ENCODE data around the gene TMEM266.

The TMEM266 gene

GRCh38 chr15:76163457-76164295 is 103.9 kb downstream of the TMEM266 start:
- no peak for DNase-seq

GRCh38 chr15:76164602-76165001 is 104.8 kb downstream of the TMEM266 start:
- DNase-seq = no peak

GRCh38 chr15:76165951-76166350 is 106.2 kb downstream of the TMEM266 start:
- DNase-seq = no peak

DNA sequence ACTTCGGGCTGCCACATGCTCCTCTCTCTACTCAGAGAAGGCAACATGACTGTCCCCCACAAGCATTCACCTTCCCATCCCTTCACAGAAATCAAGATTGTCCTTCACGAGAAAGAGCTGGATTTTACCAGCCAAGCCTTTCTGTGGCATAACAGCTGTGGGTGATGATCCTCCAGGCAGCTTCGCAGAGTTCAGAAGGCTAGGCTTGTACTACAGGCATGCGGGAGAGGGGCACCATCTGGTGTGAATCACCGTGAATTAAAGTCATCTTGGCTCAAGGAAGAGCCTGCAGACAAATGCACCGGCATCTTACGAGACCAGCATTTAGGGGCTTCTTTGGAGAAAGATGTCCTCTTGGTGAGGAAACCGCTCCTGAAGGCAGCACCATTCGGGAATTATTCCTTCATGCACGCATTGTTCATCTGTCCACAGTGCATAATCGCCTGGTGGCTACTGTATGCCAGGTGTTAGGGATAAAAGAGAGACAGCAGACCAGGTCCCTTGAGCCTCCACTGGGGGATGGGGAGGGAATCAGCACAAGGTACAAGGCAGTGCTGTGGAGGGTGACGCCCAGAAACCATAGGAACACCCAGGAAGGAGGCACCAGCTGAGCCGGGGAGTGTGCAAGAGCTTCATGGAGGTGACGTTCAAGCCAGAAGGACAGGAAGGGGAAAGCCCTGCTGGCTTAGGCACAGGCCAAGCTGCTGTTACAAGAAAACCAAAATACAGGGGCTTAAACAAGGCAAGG is 108.6 kb downstream of the TMEM266 start:
- no peak for DNase-seq

- no peak for DNase-seq
Measured at GRCh38 chr15:76169018-76169417, 109.2 kb downstream of the TMEM266 start.

- no peak for DNase-seq
Measured at GRCh38 chr15:76169911-76170800, 110.4 kb downstream of the TMEM266 start.

DNA sequence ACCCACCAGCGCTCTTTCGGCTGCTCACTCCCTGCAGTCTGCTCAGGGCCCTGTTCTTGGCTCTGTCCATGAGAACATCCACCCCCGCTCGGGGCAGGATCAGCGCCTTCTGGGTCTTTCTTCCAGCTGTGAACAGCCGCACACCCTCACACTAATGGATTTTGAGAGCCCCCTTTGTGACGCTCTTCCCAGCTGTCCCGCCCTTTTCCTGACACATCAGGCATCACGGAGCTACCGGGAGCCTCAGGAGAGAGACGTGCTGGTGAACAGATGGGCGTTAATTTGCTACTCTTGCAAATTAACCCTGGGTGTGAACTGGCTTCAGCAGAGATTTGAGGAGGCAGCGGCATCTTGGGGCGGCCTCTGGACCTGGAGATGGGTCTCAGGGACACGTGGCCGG is 113.0 kb downstream of the TMEM266 start:
- no peak for DNase-seq

GRCh38 chr15:76173317-76173834 is 113.6 kb downstream of the TMEM266 start:
- no peak for DNase-seq

GRCh38 chr15:76174654-76175053 is 114.9 kb downstream of the TMEM266 start:
- DNase-seq = no peak

- no peak for DNase-seq
Measured at GRCh38 chr15:76175442-76175841, 115.7 kb downstream of the TMEM266 start.

DNA sequence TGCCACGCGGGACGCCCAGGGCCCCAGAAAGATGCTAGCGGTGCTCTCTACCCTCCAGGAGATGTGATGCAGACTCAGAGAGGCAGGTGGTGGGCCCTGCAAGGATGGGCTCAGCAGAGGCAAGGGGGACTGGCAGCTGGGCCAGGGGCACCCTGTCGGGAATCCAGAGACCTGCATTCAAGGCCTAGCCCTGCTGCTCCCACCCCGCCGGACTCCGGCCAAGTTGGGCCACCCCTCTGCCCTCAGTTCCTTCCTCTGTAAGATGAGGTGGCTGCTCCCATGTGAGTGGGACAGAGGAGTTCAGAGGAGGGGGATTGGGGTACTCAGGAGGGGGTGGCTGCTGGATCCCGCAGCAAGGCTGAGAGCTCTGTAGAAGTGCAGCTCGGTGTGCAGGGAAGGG is 116.3 kb downstream of the TMEM266 start:
- no peak for DNase-seq

DNA sequence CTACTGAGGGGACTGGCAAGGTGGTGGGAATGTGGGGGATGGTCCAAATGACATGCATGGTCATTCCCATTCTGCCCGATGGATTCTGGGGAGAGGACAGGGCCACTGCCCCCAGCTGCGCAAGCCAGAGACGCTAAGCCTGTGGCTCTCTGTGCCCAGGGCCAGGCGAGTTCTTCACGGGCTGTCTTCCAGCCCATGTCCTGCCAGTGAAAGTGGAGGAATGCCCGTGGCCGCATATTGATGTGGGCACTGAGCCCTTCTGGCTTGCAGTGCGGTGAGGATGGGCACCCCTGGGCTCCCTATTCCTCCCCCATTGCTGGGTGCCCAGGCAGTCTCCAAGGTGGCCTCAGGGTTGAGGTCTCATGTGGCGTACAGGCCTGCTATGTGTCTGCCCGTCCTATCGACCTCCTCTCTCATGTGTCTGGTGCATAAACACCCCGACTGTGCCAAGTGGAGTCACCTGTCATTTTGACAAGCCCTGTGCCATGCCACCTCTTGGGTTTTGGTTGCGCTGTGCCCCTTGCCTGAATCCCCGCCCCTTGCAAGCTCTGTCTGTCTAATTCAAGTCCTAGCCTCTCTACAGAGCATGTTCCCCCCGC is 116.8 kb downstream of the TMEM266 start:
- DNase-seq = no peak

GRCh38 chr15:76177491-76178040 is 117.8 kb downstream of the TMEM266 start:
- no peak for DNase-seq

DNA sequence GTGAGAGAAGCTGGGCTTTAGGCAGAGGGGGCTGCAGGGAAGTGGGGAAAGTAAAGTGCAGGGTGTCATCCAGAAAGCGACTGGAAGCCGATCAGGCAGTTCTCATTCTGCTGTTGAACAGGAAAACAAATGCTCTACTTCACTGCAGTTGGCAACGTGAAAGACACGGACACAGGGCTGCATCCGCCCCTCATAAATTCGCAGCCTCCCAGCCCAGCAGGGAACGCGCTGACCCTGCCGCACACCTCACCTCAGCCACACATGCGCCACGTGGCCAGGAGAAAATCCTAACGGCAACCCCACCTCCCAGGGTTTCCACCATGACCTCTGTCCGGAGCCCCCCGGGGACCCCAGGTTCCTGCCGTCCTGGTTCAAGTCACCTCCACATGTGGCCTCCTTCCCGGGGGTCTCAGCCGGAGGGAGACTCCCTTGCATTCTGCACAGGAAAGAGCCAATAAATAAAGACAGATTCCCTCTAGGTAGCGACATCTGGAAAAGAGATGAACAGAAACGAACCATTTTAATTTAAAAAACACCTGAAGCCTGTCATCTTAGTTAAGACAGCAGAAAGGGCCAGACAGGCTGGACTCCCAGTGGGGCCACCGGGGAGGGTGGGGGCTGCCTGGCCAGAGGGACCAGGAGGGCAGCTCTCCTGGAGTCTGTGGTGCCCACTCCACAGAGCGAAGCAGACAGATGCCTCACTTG is 118.7 kb downstream of the TMEM266 start:
- DNase-seq = no peak

- DNase-seq = no peak
Measured at GRCh38 chr15:76179023-76179422, 119.2 kb downstream of the TMEM266 start.

GRCh38 chr15:76180321-76180720 is 120.5 kb downstream of the TMEM266 start:
- no peak for DNase-seq

DNA sequence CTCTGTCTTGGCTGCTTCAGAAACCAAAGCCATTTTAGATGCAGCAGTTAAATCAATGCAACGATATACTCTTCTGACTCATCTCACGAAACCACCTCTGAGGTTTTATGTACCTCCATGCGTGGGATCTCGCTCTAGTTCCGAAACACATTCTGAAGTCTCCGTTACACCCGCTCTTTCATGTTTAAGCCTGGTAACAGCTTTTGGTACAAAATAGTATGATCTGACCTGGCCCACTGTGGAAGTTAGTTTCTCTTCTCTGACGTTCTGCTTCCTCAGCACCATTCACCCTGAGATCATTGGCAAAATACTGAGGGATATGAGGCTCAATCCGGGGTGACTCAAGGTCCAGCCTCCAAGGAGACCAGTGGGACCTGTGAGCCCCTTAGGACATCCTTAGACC is 121.9 kb downstream of the TMEM266 start:
- DNase-seq = no peak

GRCh38 chr15:76183930-76184649 is 124.3 kb downstream of the TMEM266 start:
- no peak for DNase-seq

- DNase-seq = no peak
Measured at GRCh38 chr15:76184650-76185035, 124.9 kb downstream of the TMEM266 start.

DNA sequence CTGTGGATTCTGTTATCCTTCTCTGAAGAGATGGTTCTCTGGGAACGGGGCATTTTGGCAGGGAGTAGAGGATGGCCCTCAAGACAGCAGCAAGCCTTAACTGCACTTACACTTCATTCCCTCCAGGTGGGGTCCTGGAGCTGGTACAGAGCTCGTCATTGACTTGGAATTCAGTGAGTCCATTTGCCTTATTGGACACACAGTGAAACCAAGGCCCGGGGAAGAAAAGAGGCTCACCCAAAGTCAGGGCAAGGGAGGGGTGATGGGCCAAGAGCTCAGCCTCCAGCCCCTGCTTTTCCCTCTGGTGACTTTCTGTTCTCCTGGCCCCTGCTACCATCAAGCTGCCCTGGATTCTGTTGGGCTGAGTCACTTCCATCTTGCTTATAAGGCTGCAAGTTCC is 125.9 kb downstream of the TMEM266 start:
- no peak for DNase-seq

DNA sequence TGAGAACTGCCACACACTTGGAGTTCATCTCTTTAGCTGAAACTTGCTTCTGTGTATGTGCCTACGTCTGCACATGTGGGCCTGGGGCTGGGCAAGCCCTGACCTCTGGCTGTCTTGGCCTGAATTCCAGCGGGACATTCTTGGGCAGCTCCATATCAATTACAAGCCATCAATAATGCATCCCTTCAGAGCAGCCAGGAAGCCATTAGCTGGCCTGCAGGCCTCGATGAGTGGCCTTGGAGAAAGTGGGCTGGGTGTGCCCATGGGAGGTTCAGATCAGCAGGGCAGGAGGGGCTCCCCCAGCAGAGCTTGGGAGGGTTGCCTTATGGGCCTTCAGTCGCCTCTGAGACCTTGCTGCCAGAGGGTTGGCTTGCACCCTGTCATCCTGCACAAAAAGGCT is 127.4 kb downstream of the TMEM266 start:
- DNase-seq = no peak
